ENCODE results near the gene RPL38. TPM values are rescaled to one million over a fixed set of nuclear protein-coding genes. Genes with fewer than 3 reads are reported as not detected.
A peak's percentile ranks its signal among the peaks of the same experiment; 100 is the strongest.

RPL38 gene
- total RNA-seq, 1 donor, result 976 TPM

DNA sequence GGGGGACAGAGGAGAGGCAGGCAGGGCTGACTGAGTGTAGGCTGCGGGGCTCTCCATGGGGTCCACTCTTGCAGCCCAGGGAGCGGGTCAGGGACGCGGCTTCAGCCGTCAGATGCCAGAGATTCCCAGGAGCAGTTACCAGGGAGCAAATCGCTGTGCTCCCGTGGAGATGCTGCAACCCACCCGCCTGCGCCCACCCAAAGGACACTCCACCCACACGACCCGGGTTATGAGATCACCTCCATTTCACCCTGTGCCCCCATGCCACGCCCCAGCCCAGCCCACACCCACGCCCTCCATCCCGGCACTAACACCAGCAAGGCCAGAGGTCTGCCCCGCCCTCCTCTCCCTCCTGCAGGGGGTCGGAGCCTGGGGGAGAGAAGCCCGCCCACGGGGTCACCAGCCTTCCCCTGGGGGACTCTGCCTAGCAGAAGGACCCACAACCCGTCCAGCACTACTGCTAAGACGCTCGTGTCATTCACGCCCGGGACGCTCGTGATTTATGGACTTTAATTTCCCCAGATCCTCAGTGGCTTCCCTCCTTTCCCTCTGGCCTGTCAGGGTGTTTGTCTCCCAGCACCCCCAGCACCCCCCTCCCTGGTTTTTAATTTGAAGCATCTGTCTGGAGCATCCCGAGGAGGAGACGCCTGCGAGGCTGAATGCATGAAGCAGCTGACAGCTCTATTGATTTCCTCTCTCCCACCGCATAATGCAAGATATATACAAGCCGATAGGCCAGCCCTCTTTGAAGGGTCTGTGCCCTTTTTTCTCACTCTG, 6.7 kb upstream of the RPL38 start:
- no peak overlapping the region for H3K4me3 ChIP-seq (ENCODE audit: low read length)
- no peaks in the 10 kb centered on the region for H3K27me3 ChIP-seq (ENCODE audit: insufficient read depth, low read length)
- peaks cover 24% of the 10 kb centered on the region for H3K4me1 ChIP-seq (ENCODE audit: insufficient read depth, low read length)
- no peaks in the 10 kb centered on the region for H3K9me3 ChIP-seq (ENCODE audit: low read depth, low read length)

DNA sequence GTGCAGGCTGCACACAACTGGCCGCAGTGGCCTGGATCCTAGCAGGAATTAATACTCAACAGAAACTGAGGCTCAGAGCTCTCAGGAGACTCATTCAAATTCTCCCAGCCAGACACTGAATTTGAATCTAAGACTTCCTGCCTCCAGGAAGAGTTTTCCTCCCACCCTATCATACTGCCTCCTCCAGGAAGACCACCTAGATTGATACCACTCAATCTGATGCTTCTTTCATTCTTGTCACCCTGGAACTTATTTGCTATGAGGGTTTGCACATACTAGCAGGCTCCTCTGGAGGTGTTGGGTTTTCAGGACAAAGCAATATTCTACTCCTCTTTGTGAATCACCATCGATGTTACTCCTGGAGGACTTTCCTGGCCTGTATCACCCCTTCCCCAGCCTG, 5.7 kb upstream of the RPL38 start:
- peaks cover 24% of the 10 kb centered on the region for H3K4me1 ChIP-seq (ENCODE audit: insufficient read depth, low read length)
- H3K9me3 ChIP-seq (ENCODE audit: low read depth, low read length), result no peaks in the 10 kb centered on the region
- no peaks in the 10 kb centered on the region for H3K27me3 ChIP-seq (ENCODE audit: insufficient read depth, low read length)
- no peak overlapping the region for H3K4me3 ChIP-seq (ENCODE audit: low read length)

DNA sequence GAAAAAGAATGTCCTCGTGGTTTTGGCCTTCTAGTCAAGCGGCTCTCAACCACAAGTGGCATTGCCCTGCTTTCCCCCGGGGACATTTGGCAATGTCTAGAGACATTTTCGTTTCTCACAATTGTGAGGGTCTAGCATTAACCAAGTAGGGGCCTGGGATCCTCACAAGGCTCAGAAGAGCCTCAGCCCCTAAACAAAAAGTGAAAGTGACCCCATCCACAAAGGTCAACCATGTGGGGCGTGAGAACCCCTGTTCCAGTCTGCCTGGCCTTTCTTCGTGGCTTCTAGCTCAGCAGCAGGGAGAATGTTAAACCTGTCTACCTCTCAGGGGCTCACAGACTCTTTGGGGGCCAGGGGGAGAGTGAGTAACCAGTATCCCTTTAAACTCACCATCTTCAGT, 4.8 kb upstream of the RPL38 start:
- Histone ChIP-seq H3K4me3 (ENCODE audit: low read length) (no peak overlapping the region), H3K27me3 (ENCODE audit: insufficient read depth, low read length) (no peaks in the 10 kb centered on the region), H3K4me1 (ENCODE audit: insufficient read depth, low read length) (peaks cover 15% of the 10 kb centered on the region), H3K9me3 (ENCODE audit: low read depth, low read length) (no peaks in the 10 kb centered on the region)

DNA sequence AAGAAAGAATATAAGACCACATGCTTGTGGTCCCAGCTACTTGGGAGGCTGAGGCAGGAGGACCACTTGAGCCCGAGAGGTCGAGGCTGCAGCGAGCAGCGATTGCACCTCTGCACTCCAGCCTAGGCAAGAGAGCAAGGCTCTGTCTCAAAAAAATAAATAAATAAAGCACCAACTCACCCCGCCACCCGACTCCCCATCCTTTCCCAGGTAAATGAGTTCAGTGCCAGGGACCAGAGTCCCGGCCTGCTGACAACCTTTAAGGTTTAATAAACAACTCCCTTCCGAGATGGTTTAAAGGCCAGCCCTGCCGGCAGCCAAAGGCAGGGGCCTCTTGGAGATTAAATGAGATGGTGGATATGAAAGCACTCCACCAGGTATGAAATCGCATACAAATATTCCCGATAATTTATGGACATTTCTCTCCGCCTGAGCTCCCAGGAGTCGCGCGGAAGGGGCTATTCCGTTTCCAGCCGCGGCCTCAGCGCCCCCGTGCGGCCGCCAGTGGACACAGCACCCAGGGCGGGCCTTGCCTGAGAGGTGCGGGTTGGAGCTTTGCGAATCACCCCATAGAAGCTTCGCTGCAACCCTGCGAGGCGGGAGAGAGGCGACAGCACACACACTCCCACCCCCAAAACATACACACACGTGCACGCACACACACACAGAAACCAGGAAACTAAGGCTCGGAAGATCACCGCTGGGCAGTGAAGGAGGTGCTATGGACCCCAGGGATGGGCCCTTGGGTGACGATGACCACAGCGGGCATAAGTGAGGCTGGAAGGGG, 4.0 kb upstream of the RPL38 start:
- H3K27me3 ChIP-seq (ENCODE audit: insufficient read depth, low read length), result no peaks in the 10 kb centered on the region
- H3K4me1 ChIP-seq (ENCODE audit: insufficient read depth, low read length), result peaks cover 14% of the 10 kb centered on the region
- no peaks in the 10 kb centered on the region for H3K9me3 ChIP-seq (ENCODE audit: low read depth, low read length)
- no peak overlapping the region for H3K4me3 ChIP-seq (ENCODE audit: low read length)

DNA sequence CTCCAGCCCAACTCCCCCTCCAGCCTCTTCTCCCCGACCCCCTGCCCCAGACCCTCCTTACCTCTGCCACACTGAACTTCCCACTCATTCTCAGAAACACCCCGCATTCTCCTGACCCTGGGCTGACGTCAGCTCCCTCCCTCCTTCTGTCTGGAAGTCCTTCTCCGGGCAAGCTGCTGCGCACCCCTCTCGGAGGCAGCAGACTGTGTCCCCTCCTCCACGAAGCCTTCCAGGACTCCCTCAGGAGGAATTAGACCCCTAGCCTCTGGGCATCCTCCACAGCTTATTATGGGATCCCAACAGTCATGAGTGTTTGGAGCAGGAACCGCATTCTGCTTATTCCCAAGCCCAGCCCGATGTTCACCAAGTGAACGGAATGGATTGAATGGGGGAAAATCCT, 3.4 kb upstream of the RPL38 start:
- H3K4me1 ChIP-seq (ENCODE audit: insufficient read depth, low read length), result peaks cover 20% of the 10 kb centered on the region
- H3K4me3 ChIP-seq (ENCODE audit: low read length), result no peak overlapping the region
- H3K27me3 ChIP-seq (ENCODE audit: insufficient read depth, low read length), result no peaks in the 10 kb centered on the region
- H3K9me3 ChIP-seq (ENCODE audit: low read depth, low read length), result no peaks in the 10 kb centered on the region

DNA sequence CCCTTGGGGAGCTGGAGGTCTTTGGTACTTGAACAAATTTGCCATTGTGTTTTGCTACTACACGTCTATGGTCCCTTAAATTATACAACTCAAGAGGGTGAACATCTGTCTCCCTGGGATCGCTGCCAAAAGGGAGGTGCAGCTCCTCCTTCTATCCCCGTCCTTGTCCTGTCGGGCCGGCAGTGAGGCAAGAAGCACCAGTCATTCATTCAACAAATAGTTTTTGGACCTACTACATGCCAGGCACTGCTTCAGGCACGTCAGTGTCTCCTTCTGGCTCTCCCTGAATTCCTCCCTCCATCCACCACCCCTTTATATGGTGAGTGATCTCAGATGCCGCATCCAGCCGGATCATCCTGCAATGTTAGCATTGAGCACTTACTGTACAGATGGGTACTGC, 2.2 kb upstream of the RPL38 start:
- no peak overlapping the region for H3K4me3 ChIP-seq (ENCODE audit: low read length)
- H3K9me3 ChIP-seq (ENCODE audit: low read depth, low read length), result no peaks in the 10 kb centered on the region
- H3K4me1 ChIP-seq (ENCODE audit: insufficient read depth, low read length), result peaks cover 32% of the 10 kb centered on the region
- H3K27me3 ChIP-seq (ENCODE audit: insufficient read depth, low read length), result no peaks in the 10 kb centered on the region

DNA sequence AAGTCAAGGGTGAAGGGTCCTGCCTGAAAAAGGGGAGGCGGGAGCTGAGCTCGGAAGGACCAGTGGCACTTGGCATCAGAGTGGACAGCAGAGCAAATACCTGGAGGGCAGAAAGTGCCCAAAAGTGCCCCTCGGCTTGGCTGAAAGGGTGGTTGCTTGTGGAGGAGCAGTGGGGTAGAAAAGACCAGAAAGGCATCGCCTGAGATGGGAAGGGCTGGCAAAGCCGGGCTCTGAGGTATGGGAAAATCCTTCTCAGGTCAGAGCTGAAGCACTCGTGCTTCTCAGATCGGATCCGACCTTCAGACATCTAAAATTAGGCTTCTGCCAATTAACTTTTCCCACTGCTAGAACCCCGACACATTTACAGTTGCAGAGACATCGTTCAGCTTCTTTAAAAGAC, 1.5 kb upstream of the RPL38 start:
- Histone ChIP-seq H3K27me3 (ENCODE audit: insufficient read depth, low read length) (no peaks in the 10 kb centered on the region), H3K4me1 (ENCODE audit: insufficient read depth, low read length) (peaks cover 39% of the 10 kb centered on the region), H3K4me3 (ENCODE audit: low read length) (no peak overlapping the region), H3K9me3 (ENCODE audit: low read depth, low read length) (no peaks in the 10 kb centered on the region)

DNA sequence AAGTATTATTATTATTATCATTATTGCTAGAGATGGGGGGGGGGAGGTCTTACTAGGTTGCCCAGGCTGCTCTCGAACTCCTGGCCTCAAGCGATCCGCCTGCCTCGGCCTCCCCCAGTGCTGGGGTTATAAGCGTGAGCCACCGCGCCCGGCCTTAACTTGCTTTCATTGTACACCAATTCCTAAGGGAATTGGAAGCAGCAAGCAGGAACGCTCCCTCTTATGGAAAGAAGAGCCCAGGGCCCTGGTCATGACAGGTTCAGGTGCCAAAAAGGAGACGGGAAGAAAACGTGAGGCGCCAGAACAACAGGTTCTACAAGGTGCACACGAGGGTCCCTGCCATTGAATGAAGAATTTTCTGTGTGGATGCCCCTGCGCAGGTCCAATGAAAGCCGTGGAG, 540 bp upstream of the RPL38 start:
- Histone ChIP-seq H3K4me3 (ENCODE audit: low read length) (no peak overlapping the region), H3K27me3 (ENCODE audit: insufficient read depth, low read length) (no peaks in the 10 kb centered on the region), H3K4me1 (ENCODE audit: insufficient read depth, low read length) (peaks cover 45% of the 10 kb centered on the region), H3K9me3 (ENCODE audit: low read depth, low read length) (no peaks in the 10 kb centered on the region)

DNA sequence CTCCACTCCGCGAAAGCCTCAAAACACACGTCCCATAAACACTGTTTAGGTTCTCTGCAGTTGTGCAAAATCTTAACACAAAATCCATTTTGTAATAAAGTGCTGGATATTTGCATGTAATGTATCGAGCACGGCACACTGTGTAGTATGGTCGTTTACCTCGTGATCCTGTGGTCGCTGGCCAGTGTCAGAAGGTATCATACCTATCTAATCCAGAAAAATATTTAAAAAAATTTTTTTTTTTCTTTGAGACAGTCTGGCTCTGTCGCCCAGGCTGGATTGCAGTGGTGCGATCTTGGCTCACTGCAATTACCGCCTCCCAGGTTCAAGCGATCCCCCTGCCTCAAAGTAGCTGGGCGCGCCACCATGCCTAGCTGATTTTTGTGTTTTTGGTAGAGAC, 996 bp downstream of the RPL38 start:
- Histone ChIP-seq H3K4me1 (ENCODE audit: insufficient read depth, low read length) (peaks cover 44% of the 10 kb centered on the region), H3K9me3 (ENCODE audit: low read depth, low read length) (no peaks in the 10 kb centered on the region), H3K4me3 (ENCODE audit: low read length) (peak overlapping the region; percentile 96), H3K27me3 (ENCODE audit: insufficient read depth, low read length) (no peaks in the 10 kb centered on the region)

DNA sequence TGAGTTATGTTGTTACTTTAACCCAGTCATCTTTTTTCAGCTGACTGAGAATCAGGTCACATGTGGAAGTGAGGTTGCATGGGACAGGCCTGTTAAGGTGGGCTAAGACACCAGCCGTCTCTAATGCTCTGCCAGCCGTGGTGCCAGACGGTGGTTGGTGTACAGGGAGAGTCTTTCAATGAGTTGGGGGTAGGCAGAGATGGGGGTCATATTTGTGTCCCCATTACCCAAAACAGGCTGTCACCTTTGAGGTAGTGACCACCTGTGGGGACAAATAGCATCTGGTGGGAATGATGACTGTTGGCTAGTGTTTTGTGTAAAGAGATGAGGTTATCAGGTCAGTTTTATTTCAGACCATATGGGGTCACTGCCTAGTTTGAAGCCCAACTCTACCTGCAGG, 1.8 kb downstream of the RPL38 start:
- H3K27me3 ChIP-seq (ENCODE audit: insufficient read depth, low read length), result no peaks in the 10 kb centered on the region
- H3K4me3 ChIP-seq (ENCODE audit: low read length), result no peak overlapping the region
- H3K9me3 ChIP-seq (ENCODE audit: low read depth, low read length), result no peaks in the 10 kb centered on the region
- peaks cover 40% of the 10 kb centered on the region for H3K4me1 ChIP-seq (ENCODE audit: insufficient read depth, low read length)

DNA sequence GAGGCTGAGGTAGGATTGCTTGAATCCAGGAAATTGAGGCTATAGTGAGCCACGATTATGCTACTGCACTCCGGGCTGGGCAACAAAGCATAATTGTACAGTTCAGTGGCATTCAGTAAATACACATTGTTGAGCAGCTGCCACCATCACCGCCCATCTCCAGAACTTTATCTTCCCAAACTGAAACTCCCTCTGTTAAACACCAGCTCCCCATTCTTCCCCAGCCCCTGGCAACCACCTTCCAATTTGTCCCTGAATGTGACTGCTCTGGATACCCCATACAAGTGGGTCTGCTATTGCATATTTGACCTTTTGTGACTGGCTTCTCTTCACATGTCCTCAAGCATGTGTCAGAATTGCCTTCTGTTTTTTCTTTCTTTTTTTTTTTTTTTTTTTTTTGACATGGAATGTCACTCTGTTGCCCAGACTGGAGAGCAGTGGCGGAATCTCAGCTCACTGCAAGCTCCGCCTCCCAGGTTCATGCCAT, 2.9 kb downstream of the RPL38 start:
- no peaks in the 10 kb centered on the region for H3K27me3 ChIP-seq (ENCODE audit: insufficient read depth, low read length)
- H3K4me1 ChIP-seq (ENCODE audit: insufficient read depth, low read length), result peaks cover 49% of the 10 kb centered on the region

DNA sequence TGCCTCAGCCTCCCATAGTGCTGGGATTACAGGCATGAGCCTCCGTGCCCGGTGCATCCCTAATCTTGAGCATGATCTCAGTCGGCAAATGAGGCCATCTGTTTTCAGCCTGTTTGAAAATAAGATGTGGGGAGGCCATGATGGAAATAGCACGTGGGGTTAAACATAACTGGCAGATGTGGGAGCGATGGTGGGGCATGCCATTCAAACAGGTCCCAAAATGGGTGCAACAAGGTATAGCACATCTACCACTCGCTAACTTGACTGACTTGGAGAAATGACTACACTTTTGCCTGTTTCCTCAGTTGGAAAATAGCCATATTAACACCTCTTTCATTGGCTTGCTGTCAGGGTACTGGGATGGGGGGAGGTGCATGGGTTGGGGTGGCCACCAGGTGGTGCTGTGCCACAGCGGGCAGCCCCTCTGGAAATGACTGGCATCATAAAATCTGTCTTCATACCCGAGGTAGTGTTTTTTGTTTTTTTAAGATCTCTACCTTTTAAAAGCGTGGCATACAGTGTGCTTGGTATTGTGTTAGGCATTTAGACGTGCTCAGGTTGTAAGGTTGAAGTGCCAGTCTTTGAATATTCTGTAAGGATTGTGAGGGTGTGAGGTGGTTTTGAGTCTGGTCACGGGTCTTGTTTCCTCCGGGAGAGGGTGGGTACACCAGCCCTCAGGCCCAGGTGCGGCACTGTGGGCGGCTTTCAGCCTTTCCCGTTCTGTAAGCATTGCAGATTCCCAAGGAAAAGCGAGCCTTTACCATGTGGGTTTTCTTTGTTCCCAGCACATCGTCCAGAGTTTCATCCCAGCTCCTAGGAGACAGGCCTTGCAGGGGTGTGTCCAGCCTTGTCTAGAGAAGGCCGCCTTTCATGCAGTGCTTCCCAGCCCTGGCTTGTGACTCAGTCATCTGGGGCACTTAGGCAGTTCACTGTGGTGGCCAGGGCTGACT, 7.0 kb downstream of the RPL38 start:
- Histone ChIP-seq H3K9me3 (ENCODE audit: low read depth, low read length) (no peaks in the 10 kb centered on the region), H3K4me3 (ENCODE audit: low read length) (no peak overlapping the region), H3K4me1 (ENCODE audit: insufficient read depth, low read length) (peaks cover 64% of the 10 kb centered on the region), H3K27me3 (ENCODE audit: insufficient read depth, low read length) (no peaks in the 10 kb centered on the region)

More for the DNA sequence above, 2.9 kb downstream of the RPL38 start:
- Histone ChIP-seq H3K9me3 (ENCODE audit: low read depth, low read length) (no peaks in the 10 kb centered on the region), H3K4me3 (ENCODE audit: low read length) (no peak overlapping the region)

DNA sequence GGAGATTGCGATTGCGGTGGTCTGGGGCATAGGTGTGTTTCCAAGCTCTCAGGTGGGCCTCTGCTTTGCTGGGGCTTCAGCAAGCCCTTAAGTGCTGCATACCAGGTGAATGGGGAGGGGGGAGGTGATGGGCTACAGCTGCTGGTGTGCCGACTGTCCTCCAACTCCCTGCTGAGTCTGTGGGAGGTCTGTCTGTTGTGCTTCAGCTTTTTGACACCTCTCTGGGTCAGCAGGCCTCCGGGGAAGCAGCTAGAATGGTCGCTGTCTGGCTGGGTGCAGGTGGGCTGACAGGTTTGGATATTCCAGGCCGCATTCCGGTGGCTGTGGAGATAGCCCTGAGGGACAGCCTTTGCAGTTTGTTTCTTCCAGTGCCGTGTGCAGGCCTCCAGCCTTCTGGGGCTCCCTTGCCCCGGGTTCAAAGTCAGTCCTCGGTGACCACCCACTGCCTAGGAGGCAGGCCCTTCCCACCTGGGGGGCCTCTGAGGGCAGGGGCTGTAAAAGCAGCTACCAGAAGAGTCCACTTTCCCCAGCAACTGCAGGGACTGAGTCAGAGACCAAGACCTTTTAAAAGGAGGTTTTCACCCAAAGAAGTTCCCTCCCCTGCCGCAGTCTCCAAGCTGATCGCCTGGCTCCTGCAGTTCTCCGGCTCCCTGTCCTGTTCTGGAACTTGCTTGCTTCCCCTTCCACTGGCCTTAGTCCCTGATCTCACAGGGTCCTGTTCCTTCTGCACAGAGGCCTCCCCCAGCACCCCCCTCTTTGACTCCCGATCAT, 7.8 kb downstream of the RPL38 start:
- H3K27me3 ChIP-seq (ENCODE audit: insufficient read depth, low read length), result no peaks in the 10 kb centered on the region
- peaks cover 64% of the 10 kb centered on the region for H3K4me1 ChIP-seq (ENCODE audit: insufficient read depth, low read length)
- H3K4me3 ChIP-seq (ENCODE audit: low read length), result peak overlapping the region; percentile 47
- no peaks in the 10 kb centered on the region for H3K9me3 ChIP-seq (ENCODE audit: low read depth, low read length)

DNA sequence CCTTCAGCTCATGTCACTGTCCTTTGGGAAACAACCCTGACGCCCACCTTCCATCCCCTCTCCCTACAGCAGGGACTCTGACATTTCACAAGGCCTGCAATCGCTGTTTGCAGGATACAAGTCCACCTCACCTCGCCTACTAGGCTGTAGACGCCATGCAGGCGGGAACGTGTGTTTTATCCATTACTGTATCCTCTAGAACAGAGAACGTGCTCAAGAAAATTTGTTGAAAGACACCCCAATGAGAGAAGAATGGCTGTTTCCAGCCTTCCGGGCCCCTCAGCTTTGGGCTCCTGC, 8.4 kb downstream of the RPL38 start:
- H3K4me1 ChIP-seq (ENCODE audit: insufficient read depth, low read length), result peaks cover 63% of the 10 kb centered on the region
- no peaks in the 10 kb centered on the region for H3K27me3 ChIP-seq (ENCODE audit: insufficient read depth, low read length)
- peak overlapping the region; percentile 47 for H3K4me3 ChIP-seq (ENCODE audit: low read length)
- H3K9me3 ChIP-seq (ENCODE audit: low read depth, low read length), result no peaks in the 10 kb centered on the region
